HepG2 (cell line): ENCODE data around the gene ANTXRL. TPM values are rescaled to one million over a fixed set of nuclear protein-coding genes. Genes with fewer than 3 reads are reported as not detected.
"Not testable (repeated sequence)": the region's sequence is repeated elsewhere in the genome, so short reads cannot be mapped to it uniquely, and the experiment has no call there.

ENCODE experiments used
- ATAC-seq: fragments of 200-7000 bp; cut with Tn5 transposase; 3 replicates; pipeline ENCODE4 v1.9.1; 2020; ENCODE audit warnings: mild to moderate bottlenecking, moderate library complexity
- BruUV-seq: library from RNA; stranded (reverse); fragments of 400-500 nt; replicated peaks from 2 replicates; lab custom pipeline; 2021; lab: Mats Ljungman, UMichigan
- CTCF ChIA-PET: fragments of 300-600 bp; formaldehyde crosslinking; extraction: SDS; loops from one replicate; lab custom pipeline; 2021; ENCODE audit warnings: low total read pairs, inconsistent platforms, low intra/inter-chr PET ratio; lab: Yijun Ruan, JAX
- POLR2A ChIA-PET: fragments of 350-600 bp; sonication (Branson Sonifier 250); formaldehyde crosslinking; loops from one replicate; lab custom pipeline; 2020; ENCODE audit warnings: antibody characterized with exemption, inconsistent platforms; lab: Yijun Ruan, JAX
- DNase-seq: peaks from one replicate; pipeline ENCODE4 v3.0.0-alpha.2; 2015; ENCODE audit warnings: low spot score
- FAIRE-seq: peaks from 3 replicates; lab custom pipeline; 2011; peaks lifted over from hg19 to GRCh38; lab: Jason Lieb, UNC
- H2AFZ ChIP-seq: one replicate; pipeline ENCODE4 v1.6.1; 2011; ENCODE audit warnings: low read length, inconsistent platforms
- H3K27ac ChIP-seq: fragments of 300-600 bp; 3 replicates; pipeline ENCODE4 v1.8.0; 2011; ENCODE audit warnings: mixed run types, mild to moderate bottlenecking, mixed read lengths, low read length, inconsistent platforms; ENCODE audit not compliant: insufficient read depth; ENCODE audit errors: extremely low read length
- H3K27me3 ChIP-seq, 2 experiments: fragments of 200-600 bp in 1 of 2; 2 replicates in 1 of 2; 3 replicates in 1 of 2; pipeline versions ENCODE4 v1.6.0 to v1.8.0; 2011; ENCODE audit warnings: low read length in 2 of 2, mild to moderate bottlenecking in 2 of 2, moderate library complexity in 2 of 2, inconsistent platforms in 1 of 2; ENCODE audit not compliant: insufficient read depth in 2 of 2, control insufficient read depth in 1 of 2
- H3K36me3 ChIP-seq, 2 experiments: fragments of 200-600 bp in 1 of 2; replicated peaks in 1 of 2; 2 replicates in 1 of 2; 3 replicates in 1 of 2; pipeline versions ENCODE4 v1.5.1 to v1.8.0; 2011; ENCODE audit warnings: low read length in 2 of 2, inconsistent platforms in 1 of 2; ENCODE audit not compliant: insufficient read depth in 2 of 2, control insufficient read depth in 1 of 2
- H3K4me1 ChIP-seq: 2 replicates; pipeline ENCODE4 v1.5.1; 2012; ENCODE audit warnings: low read length, inconsistent platforms; ENCODE audit not compliant: insufficient read depth
- H3K4me2 ChIP-seq: 2 replicates; pipeline ENCODE4 v1.6.0; 2011; ENCODE audit warnings: low read depth, low read length, inconsistent platforms
- H3K4me3 ChIP-seq, 3 experiments: fragments of 200-600 bp in 1 of 3; sonication (generic), shearing (Covaris generic) in 1 of 3; replicated peaks in 1 of 3; 2 replicates each; pipeline ENCODE4 v1.5.1; 2011 to 2016; ENCODE audit warnings: low read length in 3 of 3, inconsistent platforms in 2 of 3, low read depth in 2 of 3, mild to moderate bottlenecking in 2 of 3, control low read depth in 1 of 3, mixed read lengths in 1 of 3; ENCODE audit not compliant: insufficient read depth in 1 of 3
- H3K79me2 ChIP-seq: one replicate; pipeline ENCODE4 v1.6.1; 2011; ENCODE audit warnings: low read length, inconsistent platforms; ENCODE audit not compliant: insufficient read depth
- H3K9ac ChIP-seq: 2 replicates; pipeline ENCODE4 v1.6.0; 2011; ENCODE audit warnings: mild to moderate bottlenecking, low read depth, low read length, inconsistent platforms; ENCODE audit not compliant: insufficient read depth
- H3K9me3 ChIP-seq: 2 replicates; pipeline ENCODE4 v1.5.1; 2012; ENCODE audit warnings: mild to moderate bottlenecking, low read length
- H4K20me1 ChIP-seq: 2 replicates; pipeline ENCODE4 v1.6.0; 2011; ENCODE audit warnings: inconsistent platforms, mild to moderate bottlenecking, low read length, moderate library complexity; ENCODE audit not compliant: insufficient read depth
- LRRFIP1 ChIP-seq: sonication (generic); formaldehyde crosslinking; conservative IDR thresholded peaks from 2 replicates; pipeline ENCODE4 v1.4.0; 2020; ENCODE audit warnings: missing genetic modification reagents
- RBAK ChIP-seq: sonication (generic); formaldehyde crosslinking; IDR thresholded peaks from 2 replicates; pipeline ENCODE4 v1.5.1; 2020; ENCODE audit warnings: mild to moderate bottlenecking, missing genetic modification reagents
- ZNF3 ChIP-seq: IDR thresholded peaks from 2 replicates; pipeline ENCODE4 v1.7.0; 2017; ENCODE audit warnings: inconsistent platforms
- WGBS: methylation state at CpG from one replicate; pipeline ENCODE4 v1.1.6; 2017; ENCODE audit warnings: low lambda C conversion rate; 5-methylcytosine and 5-hydroxymethylcytosine counted together
- in situ Hi-C: cut with HindIII; loops from 2 replicates; pipeline ENCODE4 v1.10.0; 2017; ENCODE audit warnings: low pct_unique_long_range_greater_than_20kb; ENCODE audit not compliant: extremely low pct_ligation_motif_present
- intact Hi-C: fragments of 100-400 bp; cut with micrococcal nuclease; formaldehyde crosslinking; loops from one replicate; pipeline ENCODE4 v1.10.0; 2022; ENCODE audit not compliant: unreplicated experiment
- polyA plus RNA-seq, 8 experiments: library from polyadenylated mRNA; depleted of rRNA in 3 of 8; stranded (reverse) in 7 of 8; unstranded in 1 of 8; fragments of >200 nt; fragmentation: Illumina TruSeq in 4 of 8; extraction: Trizol in 4 of 8; gene quantifications; 2 replicates each; pipeline versions ENCODE4 v1.2.1 to v1.2.3, GENCODE V29; 2011 to 2016; ENCODE audit warnings: low read depth in 4 of 8, missing spikeins in 1 of 8, mixed read lengths in 1 of 8; ENCODE audit not compliant: insufficient read depth in 1 of 8
- total RNA-seq, 5 experiments: library from RNA; depleted of rRNA; stranded (reverse); fragments of >200 nt; fragmentation: Illumina TruSeq; extraction: Trizol; gene quantifications; 2 replicates each; pipeline ENCODE4 v1.2.3, GENCODE V29; 2016; ENCODE audit warnings: low read depth in 1 of 5

ANTXRL gene
- total and polyA plus RNA-seq, 2 of the 13 experiments (the other 11 are each of a cell fraction or from before 2014, with no cell fraction given): not detected

- Histone ChIP-seq H3K27ac (no peak overlapping the region), H2AFZ (no peak overlapping the region), H3K36me3 (no peaks in the 10 kb centered on the region), H3K4me1 (no peaks in the 10 kb centered on the region), H3K4me2 (no peak overlapping the region), H3K9ac (no peak overlapping the region), H3K4me3 (no peak overlapping the region), H3K9me3 (no peaks in the 10 kb centered on the region), H3K27me3 (peaks cover 0 to 9% of the 10 kb centered on the region in 2 experiments; a peak in 2 of 5 replicates), H4K20me1 (peaks cover 2% of the 10 kb centered on the region; the same call in 1 of the 2 replicates), H3K79me2 (no peaks in the 10 kb centered on the region)
- CTCF ChIA-PET: no interaction called here
- no TSS peak for BruUV-seq
- no peak for ATAC-seq
- in situ Hi-C loops (no loop called here), intact Hi-C loops (no loop called here)
- WGBS: 0% methylated on average over 5 of the region's 13 CpGs
- POLR2A ChIA-PET: no interaction called here
- FAIRE-seq: no peak
- TF ChIP-seq RBAK (CRISPR knock-in tag): no peak
- no peak for TF ChIP-seq LRRFIP1 (CRISPR knock-in tag)
- no peak for TF ChIP-seq ZNF3
- DNase-seq: no peak
Measured at GRCh38 chr10:46301721-46302479, 15.1 kb downstream of the ANTXRL start.

GRCh38 chr10:46302765-46303352 lies 16.1 kb downstream of the ANTXRL start:
- H2AFZ ChIP-seq, H3K9ac ChIP-seq, FAIRE-seq, in situ Hi-C loops, CTCF ChIA-PET, H3K9me3 ChIP-seq, ATAC-seq, H3K79me2 ChIP-seq, intact Hi-C loops, POLR2A ChIA-PET, BruUV-seq, H3K27me3 ChIP-seq, H3K36me3 ChIP-seq, H3K4me3 ChIP-seq, H3K27ac ChIP-seq, H3K4me1 ChIP-seq, H4K20me1 ChIP-seq, DNase-seq, H3K4me2 ChIP-seq: not testable (repeated sequence)
- 0% methylated on average over 3 of the region's 5 CpGs for WGBS
